ENCODE data around the gene CPNE8. TPM values are rescaled to one million over a fixed set of nuclear protein-coding genes. Genes with fewer than 3 reads are reported as not detected.

Gene CPNE8
- total RNA-seq, 2 donors from 2014 or later: 8.7 to 18.0 TPM

- Mint-ChIP-seq H3K27ac (no peak overlapping the region), H3K36me3 (ENCODE audit: low read depth) (no peaks in the 10 kb centered on the region)
Observed at GRCh38 chr12:38875586-38876228, 29.7 kb downstream of the CPNE8 start.

GRCh38 chr12:38872561-38872960, 32.8 kb downstream of the CPNE8 start:
- H3K9me3 Mint-ChIP-seq: no peaks in the 10 kb centered on the region
- Histone ChIP-seq H3K4me3 (ENCODE audit: low read length) (no peak overlapping the region), H3K27me3 (ENCODE audit: control insufficient read depth, insufficient read depth, low read length, poor library complexity, severe bottlenecking) (no peaks in the 10 kb centered on the region), H3K9ac (ENCODE audit: extremely low read depth, low read length, poor library complexity, severe bottlenecking) (no peak overlapping the region), H3K36me3 (ENCODE audit: control insufficient read depth, insufficient read depth, low read length) (no peaks in the 10 kb centered on the region), H3K27ac (ENCODE audit: low read depth, low read length) (no peak overlapping the region), H3K4me1 (ENCODE audit: control insufficient read depth, insufficient read depth, low read length) (no peaks in the 10 kb centered on the region), H3K9me3 (ENCODE audit: control insufficient read depth, low read length) (no peaks in the 10 kb centered on the region)
- no peak for DNase-seq
- no peak overlapping the region for H3K4me3 Mint-ChIP-seq
- H3K36me3 Mint-ChIP-seq (ENCODE audit: low read depth): no peaks in the 10 kb centered on the region
- H3K4me1 Mint-ChIP-seq: no peaks in the 10 kb centered on the region
- no peaks in the 10 kb centered on the region for H3K27me3 Mint-ChIP-seq (ENCODE audit: insufficient read depth)
- no peak overlapping the region for H3K27ac Mint-ChIP-seq
- TF ChIP-seq CTCF (conservative IDR thresholded peaks at IDR 0.05): no peak

More at GRCh38 chr12:38875586-38876228, 29.7 kb downstream of the CPNE8 start:
- Mint-ChIP-seq H3K27me3 (ENCODE audit: insufficient read depth) (no peaks in the 10 kb centered on the region), H3K4me3 (no peak overlapping the region), H3K4me1 (no peaks in the 10 kb centered on the region), H3K9me3 (no peaks in the 10 kb centered on the region)
- H3K9ac ChIP-seq (ENCODE audit: extremely low read depth, low read length, poor library complexity, severe bottlenecking): no peak overlapping the region
- no peaks in the 10 kb centered on the region for H3K36me3 ChIP-seq (ENCODE audit: control insufficient read depth, insufficient read depth, low read length)
- DNase-seq: no peak
- H3K4me3 ChIP-seq (ENCODE audit: low read length): no peak overlapping the region
- H3K27me3 ChIP-seq (ENCODE audit: control insufficient read depth, insufficient read depth, low read length, poor library complexity, severe bottlenecking): no peaks in the 10 kb centered on the region
- no peaks in the 10 kb centered on the region for H3K9me3 ChIP-seq (ENCODE audit: control insufficient read depth, low read length)
- no peak for TF ChIP-seq CTCF (conservative IDR thresholded peaks at IDR 0.05)
- H3K4me1 ChIP-seq (ENCODE audit: control insufficient read depth, insufficient read depth, low read length): no peaks in the 10 kb centered on the region
- 95% methylated on average over 3 of the region's 3 CpGs; no CpG with 5 or more reads in 1 of the 2 experiments for WGBS, 2 experiments (ENCODE audit: insufficient coverage in 1 of 2, insufficient read length in 1 of 2)
- no peak overlapping the region for H3K27ac ChIP-seq (ENCODE audit: low read depth, low read length)

- Histone ChIP-seq H3K4me1 (ENCODE audit: control insufficient read depth, insufficient read depth, low read length) (no peaks in the 10 kb centered on the region), H3K9me3 (ENCODE audit: control insufficient read depth, low read length) (no peaks in the 10 kb centered on the region), H3K9ac (ENCODE audit: extremely low read depth, low read length, poor library complexity, severe bottlenecking) (no peak overlapping the region), H3K4me3 (ENCODE audit: low read length) (no peak overlapping the region), H3K27me3 (ENCODE audit: control insufficient read depth, insufficient read depth, low read length, poor library complexity, severe bottlenecking) (no peaks in the 10 kb centered on the region), H3K36me3 (ENCODE audit: control insufficient read depth, insufficient read depth, low read length) (no peaks in the 10 kb centered on the region), H3K27ac (ENCODE audit: low read depth, low read length) (no peak overlapping the region)
- 96 to 100% methylated on average over 1 to 2 of the region's 2 CpGs for WGBS, 2 experiments (ENCODE audit: insufficient coverage in 1 of 2, insufficient read length in 1 of 2)
- Mint-ChIP-seq H3K27me3 (ENCODE audit: insufficient read depth) (no peaks in the 10 kb centered on the region), H3K4me3 (no peak overlapping the region), H3K9me3 (no peaks in the 10 kb centered on the region), H3K4me1 (no peaks in the 10 kb centered on the region), H3K36me3 (ENCODE audit: low read depth) (no peaks in the 10 kb centered on the region), H3K27ac (no peak overlapping the region)
- TF ChIP-seq CTCF (conservative IDR thresholded peaks at IDR 0.05): no peak
- DNase-seq: no peak
Observed at GRCh38 chr12:38872156-38872555, 33.2 kb downstream of the CPNE8 start.
